KMS-11 (cell line): Measurements from ENCODE around the gene CRYGA.

ENCODE experiments used
- H2AFZ ChIP-seq: fragments of 200-600 bp; sonication (generic); 2 replicates; pipeline ENCODE4 v1.6.1; 2016; ENCODE audit warnings: antibody characterized with exemption, mixed run types, low read depth
- H3K27ac ChIP-seq: fragments of 200-600 bp; sonication (generic); 2 replicates; pipeline ENCODE4 v1.6.1; 2016; ENCODE audit warnings: mild to moderate bottlenecking, mixed run types
- H3K27me3 ChIP-seq: fragments of 200-600 bp; sonication (generic); 2 replicates; pipeline ENCODE4 v1.6.1; 2017; ENCODE audit warnings: mild to moderate bottlenecking, low read depth, mixed run types, moderate library complexity; ENCODE audit not compliant: insufficient read depth
- H3K36me3 ChIP-seq: fragments of 200-600 bp; sonication (generic); 2 replicates; pipeline ENCODE4 v1.6.1; 2017; ENCODE audit warnings: mild to moderate bottlenecking, mixed run types; ENCODE audit not compliant: insufficient read depth
- H3K4me1 ChIP-seq: fragments of 200-600 bp; sonication (generic); 2 replicates; pipeline ENCODE4 v1.6.1; 2016; ENCODE audit warnings: mild to moderate bottlenecking, low read depth, mixed run types; ENCODE audit not compliant: poor library complexity, severe bottlenecking
- H3K4me2 ChIP-seq: fragments of 200-600 bp; sonication (generic); 2 replicates; pipeline ENCODE4 v1.7.0; 2016; ENCODE audit warnings: mild to moderate bottlenecking, mixed run types
- H3K4me3 ChIP-seq: fragments of 200-600 bp; sonication (generic); IDR thresholded peaks from 2 replicates; pipeline ENCODE4 v1.6.1; 2017; ENCODE audit warnings: low read depth, low read length, mixed read lengths; ENCODE audit not compliant: insufficient read depth
- H3K79me2 ChIP-seq: fragments of 200-600 bp; sonication (generic); 2 replicates; pipeline ENCODE4 v1.6.1; 2016; ENCODE audit warnings: low read depth, mixed run types; ENCODE audit not compliant: insufficient read depth
- H3K9ac ChIP-seq: fragments of 200-600 bp; sonication (generic); 2 replicates; pipeline ENCODE4 v1.6.1; 2016; ENCODE audit warnings: mild to moderate bottlenecking, mixed run types
- H4K20me1 ChIP-seq: fragments of 200-600 bp; sonication (generic); 2 replicates; pipeline ENCODE4 v1.6.1; 2016; ENCODE audit warnings: mild to moderate bottlenecking, mixed run types; ENCODE audit not compliant: insufficient read depth
- TF ChIP-seq, protein P1 (sequence below): fragments of 200-600 bp; sonication (generic); conservative IDR thresholded peaks from 2 replicates; pipeline ENCODE4 v1.6.1; 2017; ENCODE audit warnings: low read depth, mild to moderate bottlenecking, antibody characterized with exemption, low read length, moderate library complexity, mixed read lengths

CRYGA gene

GRCh38 chr2:208147759-208148158 lies 15.6 kb downstream of the CRYGA start:
- TF ChIP-seq, protein P1, sequence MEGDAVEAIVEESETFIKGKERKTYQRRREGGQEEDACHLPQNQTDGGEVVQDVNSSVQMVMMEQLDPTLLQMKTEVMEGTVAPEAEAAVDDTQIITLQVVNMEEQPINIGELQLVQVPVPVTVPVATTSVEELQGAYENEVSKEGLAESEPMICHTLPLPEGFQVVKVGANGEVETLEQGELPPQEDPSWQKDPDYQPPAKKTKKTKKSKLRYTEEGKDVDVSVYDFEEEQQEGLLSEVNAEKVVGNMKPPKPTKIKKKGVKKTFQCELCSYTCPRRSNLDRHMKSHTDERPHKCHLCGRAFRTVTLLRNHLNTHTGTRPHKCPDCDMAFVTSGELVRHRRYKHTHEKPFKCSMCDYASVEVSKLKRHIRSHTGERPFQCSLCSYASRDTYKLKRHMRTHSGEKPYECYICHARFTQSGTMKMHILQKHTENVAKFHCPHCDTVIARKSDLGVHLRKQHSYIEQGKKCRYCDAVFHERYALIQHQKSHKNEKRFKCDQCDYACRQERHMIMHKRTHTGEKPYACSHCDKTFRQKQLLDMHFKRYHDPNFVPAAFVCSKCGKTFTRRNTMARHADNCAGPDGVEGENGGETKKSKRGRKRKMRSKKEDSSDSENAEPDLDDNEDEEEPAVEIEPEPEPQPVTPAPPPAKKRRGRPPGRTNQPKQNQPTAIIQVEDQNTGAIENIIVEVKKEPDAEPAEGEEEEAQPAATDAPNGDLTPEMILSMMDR, result no peak
- Histone ChIP-seq H4K20me1 (no peaks in the 10 kb centered on the region), H2AFZ (no peak overlapping the region), H3K27ac (no peak overlapping the region), H3K9ac (no peak overlapping the region), H3K79me2 (no peaks in the 10 kb centered on the region), H3K36me3 (no peaks in the 10 kb centered on the region), H3K4me2 (no peak overlapping the region), H3K27me3 (no peaks in the 10 kb centered on the region), H3K4me3 (no peak overlapping the region), H3K4me1 (no peaks in the 10 kb centered on the region)

GRCh38 chr2:208147008-208147407 lies 16.4 kb downstream of the CRYGA start:
- no peak overlapping the region for H3K4me2 ChIP-seq
- H2AFZ ChIP-seq, result no peak overlapping the region
- H3K4me3 ChIP-seq, result no peak overlapping the region
- TF ChIP-seq, protein P1, result no peak
- H3K9ac ChIP-seq, result no peak overlapping the region
- no peaks in the 10 kb centered on the region for H4K20me1 ChIP-seq
- H3K36me3 ChIP-seq, result no peaks in the 10 kb centered on the region
- H3K4me1 ChIP-seq, result no peaks in the 10 kb centered on the region
- H3K79me2 ChIP-seq, result no peaks in the 10 kb centered on the region
- no peak overlapping the region for H3K27ac ChIP-seq
- H3K27me3 ChIP-seq, result no peaks in the 10 kb centered on the region

DNA sequence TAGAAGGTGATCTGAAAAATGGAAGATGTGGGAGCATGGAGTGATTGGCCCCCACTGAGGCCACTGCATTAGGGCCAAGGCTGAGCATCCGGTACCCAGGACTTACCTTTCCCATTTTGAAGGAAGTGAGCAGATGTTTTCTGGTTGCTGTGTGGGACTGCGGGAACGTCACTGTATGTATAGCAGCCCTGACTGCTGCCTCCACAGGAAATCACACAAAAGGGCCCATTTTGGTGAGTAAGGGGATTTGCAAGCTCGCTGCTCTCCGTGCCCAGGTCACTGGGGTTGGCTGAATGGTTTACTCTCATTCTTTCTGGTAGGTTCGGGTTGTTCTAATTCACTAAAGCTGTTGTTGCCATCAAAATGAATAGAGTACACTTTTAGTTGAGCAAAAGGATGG lies 17.4 kb downstream of the CRYGA start, which contains the start of gene CRYGB:
CRYGB (minus strand) TSS at position 153 of the 400 bp plus-strand sequence; CDS start at position 115, 38 bp downstream.
- no peak within 1 kb of the TSS for H2AFZ ChIP-seq
- H3K4me3 ChIP-seq, result no peak within 1 kb of the TSS
- no peaks in the 10 kb centered on the region for H3K4me1 ChIP-seq
- H3K36me3 ChIP-seq, result no peaks in the 10 kb centered on the region
- H3K27ac ChIP-seq, result no peak within 1 kb of the TSS
- no peaks in the 10 kb centered on the region for H3K79me2 ChIP-seq
- TF ChIP-seq, protein P1, result no peak
- no peak within 1 kb of the TSS for H3K4me2 ChIP-seq
- H3K9ac ChIP-seq, result no peak within 1 kb of the TSS
- H4K20me1 ChIP-seq, result no peaks in the 10 kb centered on the region
- H3K27me3 ChIP-seq, result no peaks in the 10 kb centered on the region

GRCh38 chr2:208142925-208143799 lies 20.2 kb downstream of the CRYGA start:
- H3K36me3 ChIP-seq, result no peaks in the 10 kb centered on the region
- no peaks in the 10 kb centered on the region for H3K27me3 ChIP-seq
- no peak overlapping the region for H3K9ac ChIP-seq
- no peaks in the 10 kb centered on the region for H4K20me1 ChIP-seq
- no peaks in the 10 kb centered on the region for H3K79me2 ChIP-seq
- no peak overlapping the region for H3K27ac ChIP-seq
- H3K4me3 ChIP-seq, result no peak overlapping the region
- no peaks in the 10 kb centered on the region for H3K4me1 ChIP-seq
- no peak overlapping the region for H3K4me2 ChIP-seq
- TF ChIP-seq, protein P1, result no peak
- no peak overlapping the region for H2AFZ ChIP-seq
